Kidney (tissue), 14 donors: Measurements from ENCODE around the gene ZNF827. TPM values are rescaled to one million over a fixed set of nuclear protein-coding genes. Genes with fewer than 3 reads are reported as not detected.

Source experiments
- DNase-seq, 5 donors: peaks; one replicate each; pipeline ENCODE4 v3.0.0-alpha.2; 2013 to 2020
- FAIRE-seq: peaks from 2 replicates; lab custom pipeline; 2012; peaks lifted over from hg19 to GRCh38; lab: Jason Lieb, UNC
- H3K27ac ChIP-seq, 2 donors: one replicate each; pipeline ENCODE4 v1.7.0; 2013; ENCODE audit warnings: low read depth in 2 of 2, low read length in 2 of 2, inconsistent platforms in 1 of 2
- H3K27me3 ChIP-seq: one replicate; pipeline ENCODE4 v1.7.1; 2013; ENCODE audit warnings: low read length, inconsistent platforms; ENCODE audit not compliant: control insufficient read depth, insufficient read depth
- H3K36me3 ChIP-seq, 3 donors: one replicate each; pipeline versions ENCODE4 v1.7.0 to v1.7.1; 2013; ENCODE audit warnings: low read length in 3 of 3, control low read depth in 1 of 3, inconsistent platforms in 1 of 3; ENCODE audit not compliant: insufficient read depth in 3 of 3, control insufficient read depth in 2 of 3
- H3K4me1 ChIP-seq, 3 donors: one replicate each; pipeline versions ENCODE4 v1.7.0 to v1.7.1; 2013; ENCODE audit warnings: low read length in 3 of 3, inconsistent platforms in 1 of 3, low read depth in 1 of 3; ENCODE audit not compliant: control insufficient read depth in 2 of 3, insufficient read depth in 2 of 3
- H3K4me3 ChIP-seq, 3 donors: one replicate each; pipeline versions ENCODE4 v1.7.0 to v1.8.1; 2013; ENCODE audit warnings: low read length in 3 of 3, control low read depth in 1 of 3, inconsistent platforms in 1 of 3
- H3K9ac ChIP-seq, 3 donors: one replicate each; pipeline versions ENCODE4 v1.7.0 to v1.7.1; 2013; ENCODE audit warnings: low read length in 3 of 3, control low read depth in 1 of 3, inconsistent platforms in 1 of 3
- H3K9me3 ChIP-seq, 3 donors: one replicate each; pipeline versions ENCODE4 v1.7.0 to v1.7.1; 2013; ENCODE audit warnings: low read length in 3 of 3, control low read depth in 1 of 3, inconsistent platforms in 1 of 3; ENCODE audit not compliant: control insufficient read depth in 2 of 3, insufficient read depth in 1 of 3
- CTCF ChIP-seq: IDR thresholded peaks from 3 replicates; pipeline ENCODE4 v1.5.1; 2012; ENCODE audit warnings: mild to moderate bottlenecking, moderate library complexity, borderline replicate concordance; ENCODE audit not compliant: insufficient read depth; ENCODE audit errors: extremely low read depth
- intact Hi-C: fragments of 100-400 bp; cut with DNase I; formaldehyde crosslinking; loops from one replicate; pipeline ENCODE4 v1.11.1; 2022
- polyA plus RNA-seq: library from polyadenylated mRNA; stranded (reverse); fragments of 350-450 nt; fragmentation: Illumina TruSeq; extraction: RNeasy Lipid Tissue Mini Kit (QIAGEN cat#74804); gene quantifications from one replicate; pipeline ENCODE4 v1.2.3, GENCODE V29; 2014; ENCODE audit warnings: low read depth, low replicate concordance; ENCODE audit not compliant: insufficient read depth
- total RNA-seq: library from RNA; stranded (reverse); fragmentation: NEBNext Ultra II Directional; extraction: Animal tissue kit (Norgen Biotek cat#: 25700); gene quantifications from one replicate; pipeline ENCODE4 v1.2.1, GENCODE V29; 2021
- donor health status: control.
- donor health status: control.
- donor health status: control.
- donor health status: control.
- donor health status: control.
- donor health status: DM: yes; HTN: yes; CAD: no.
- donor health status: Normal renal cell carcinoma (clear cell type).

Gene ZNF827
- total and polyA plus RNA-seq, 2 donors from 2014 or later, result 3.5 to 22.6 TPM

DNA sequence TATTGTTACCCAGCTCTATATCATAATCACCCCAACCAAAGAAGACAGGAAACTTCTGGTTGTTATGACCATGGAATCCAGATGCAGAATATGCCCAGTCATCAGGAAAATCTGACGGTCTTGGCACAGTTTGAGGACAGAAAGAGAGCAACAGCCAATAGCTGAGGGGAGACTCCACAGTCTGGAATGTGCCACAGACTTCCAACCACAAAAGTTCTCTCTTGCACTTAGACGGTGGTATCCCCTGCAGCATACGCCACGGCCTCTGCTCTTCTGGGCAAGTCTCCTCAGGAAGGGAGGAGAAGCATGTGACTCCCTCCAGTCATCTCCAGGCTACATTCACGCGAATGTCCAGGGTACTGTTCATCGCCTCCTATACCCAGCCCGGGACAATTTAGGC, 18.4 kb downstream of the ZNF827 start:
- Histone ChIP-seq H3K27me3 (no peaks in the 10 kb centered on the region), H3K27ac (peak overlapping the region in 1 of 2 donors; percentile 7), H3K4me1 (peaks cover 0 to 5% (median 0%) of the 10 kb centered on the region in 3 donors), H3K4me3 (no peak overlapping the region), H3K9me3 (no peaks in the 10 kb centered on the region), H3K36me3 (no peaks in the 10 kb centered on the region), H3K9ac (no peak overlapping the region)
- DNase-seq (no peak), FAIRE-seq (no peak)
- TF ChIP-seq CTCF, result no peak
- intact Hi-C loops, result no loop called here

- no peaks in the 10 kb centered on the region for H3K36me3 ChIP-seq
- H3K27ac ChIP-seq, result no peak overlapping the region
- no peak for TF ChIP-seq CTCF
- no peaks in the 10 kb centered on the region for H3K27me3 ChIP-seq
- no peak overlapping the region for H3K4me3 ChIP-seq
- peaks cover 0 to 9% (median 4%) of the 10 kb centered on the region in 3 donors for H3K4me1 ChIP-seq
- H3K9ac ChIP-seq, result no peak overlapping the region
- FAIRE-seq (no peak), DNase-seq (no peak)
- no peaks in the 10 kb centered on the region for H3K9me3 ChIP-seq
- intact Hi-C loops, result no loop called here
These were observed 26.2 kb downstream of the ZNF827 start for GRCh38 chr4:145912376-145912775.

GRCh38 chr4:145909773-145910172, 28.9 kb downstream of the ZNF827 start:
- Histone ChIP-seq H3K4me3 (peak overlapping the region in 2 of 3 donors; percentile 60 to 72), H3K9me3 (no peaks in the 10 kb centered on the region), H3K36me3 (no peaks in the 10 kb centered on the region), H3K27ac (peak overlapping the region; percentile 79 to 87), H3K9ac (peak overlapping the region in 2 of 3 donors; percentile 43 to 56), H3K27me3 (no peaks in the 10 kb centered on the region), H3K4me1 (peaks cover 0 to 8% (median 4%) of the 10 kb centered on the region in 3 donors)
- intact Hi-C loops, result no loop called here
- DNase-seq (no peak), FAIRE-seq (no peak)
- no peak for TF ChIP-seq CTCF

DNA sequence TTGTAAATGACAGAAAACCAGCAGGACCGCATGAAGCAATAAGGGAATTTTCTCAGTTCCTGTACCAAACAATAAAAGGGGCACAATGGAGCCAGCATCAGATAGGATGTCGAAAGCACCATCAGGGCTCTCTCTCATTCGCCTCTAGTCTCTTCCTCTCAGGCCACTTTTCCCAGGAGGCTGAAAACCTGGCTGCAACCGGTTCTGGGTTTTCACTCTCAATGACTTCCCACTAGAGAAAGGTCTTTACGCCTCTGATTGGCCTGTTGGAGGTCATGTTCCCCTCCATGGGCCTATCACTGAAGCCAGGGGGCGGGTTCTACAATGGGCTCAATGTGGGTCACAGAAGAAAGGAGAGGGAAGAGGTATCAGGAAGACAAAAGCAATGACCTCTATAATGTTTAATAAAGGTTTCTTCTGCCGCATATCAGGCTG, 29.3 kb downstream of the ZNF827 start:
- peak in 4 of 5 donors; percentile 38 to 91 (median 72) for DNase-seq
- Histone ChIP-seq H3K36me3 (no peaks in the 10 kb centered on the region), H3K9me3 (no peaks in the 10 kb centered on the region), H3K27me3 (no peaks in the 10 kb centered on the region), H3K4me3 (peak overlapping the region in 2 of 3 donors; percentile 60 to 72), H3K9ac (peak overlapping the region in 1 of 3 donors; percentile 56), H3K4me1 (peaks cover 0 to 7% (median 4%) of the 10 kb centered on the region in 3 donors), H3K27ac (peak overlapping the region; percentile 79 to 87)
- TF ChIP-seq CTCF, result no peak
- peak; percentile 94 for FAIRE-seq
- intact Hi-C loops, result no loop called here
